B cell (primary cell): ENCODE measurements around the gene HNRNPH2. TPM values are rescaled to one million over a fixed set of nuclear protein-coding genes. Genes with fewer than 3 reads are reported as not detected.

ENCODE experiments used
- ATAC-seq: fragments of 200-7000 bp; cut with Tn5 transposase; one replicate; pipeline ENCODE4 v1.10.0; 2021; ENCODE audit warnings: low read depth, mild to moderate bottlenecking, moderate number of reproducible peaks, moderate library complexity
- CTCF ChIA-PET: fragments of 350-600 bp; sonication (Branson Sonifier 250); formaldehyde crosslinking; loops from one replicate; lab custom pipeline; 2021; ENCODE audit warnings: antibody characterized with exemption, inconsistent platforms; lab: Charles Lee
- POLR2A ChIA-PET: fragments of 350-600 bp; sonication (Branson Sonifier 250); formaldehyde crosslinking; loops from one replicate; lab custom pipeline; 2021; ENCODE audit warnings: antibody characterized with exemption; lab: Charles Lee
- DNase-seq: peaks from one replicate; pipeline ENCODE4 v3.0.0; 2013
- H2AFZ ChIP-seq: 2 replicates; pipeline ENCODE4 v1.6.1; 2012; ENCODE audit warnings: mild to moderate bottlenecking, low read depth, low read length; ENCODE audit not compliant: insufficient read depth, poor library complexity, severe bottlenecking
- H3K27ac ChIP-seq, 2 donors: 1 replicate in 1 of 2; 2 replicates in 1 of 2; pipeline ENCODE4 v1.5.1; 2012 to 2013; ENCODE audit warnings: low read length in 2 of 2, mild to moderate bottlenecking in 2 of 2, moderate library complexity in 1 of 2
- H3K27me3 ChIP-seq, 4 experiments: fragments of 200-600 bp in 1 of 4; sonication (generic) in 1 of 4; replicated peaks in 1 of 4; 1 replicate in 2 of 4; 2 replicates in 2 of 4; pipeline versions ENCODE4 v1.6.1 to v1.7.0; 2013 to 2016; ENCODE audit warnings: low read length in 3 of 4, mild to moderate bottlenecking in 2 of 4, mixed read lengths in 1 of 4, moderate library complexity in 1 of 4; ENCODE audit not compliant: insufficient read depth in 4 of 4, control insufficient read depth in 3 of 4; ENCODE audit errors: control extremely low read depth in 1 of 4
- H3K36me3 ChIP-seq, 2 experiments: replicated peaks in 1 of 2; 1 replicate in 1 of 2; 2 replicates in 1 of 2; pipeline versions ENCODE4 v1.6.1 to v1.7.1; 2013; ENCODE audit warnings: low read length in 1 of 2; ENCODE audit not compliant: insufficient read depth in 2 of 2, control insufficient read depth in 1 of 2; ENCODE audit errors: control extremely low read depth in 1 of 2, extremely low read depth in 1 of 2
- H3K4me1 ChIP-seq, 2 donors: fragments of 200-600 bp in 1 of 2; sonication (generic) in 1 of 2; 1 replicate in 1 of 2; 2 replicates in 1 of 2; pipeline versions ENCODE4 v1.5.1 to v1.6.1; 2013 to 2017; ENCODE audit warnings: low read length in 2 of 2; ENCODE audit not compliant: control insufficient read depth in 2 of 2, insufficient read depth in 2 of 2
- H3K4me2 ChIP-seq: replicated peaks from 2 replicates; pipeline ENCODE3; 2012; ENCODE audit warnings: mild to moderate bottlenecking, low read depth, low read length; ENCODE audit not compliant: poor library complexity, severe bottlenecking
- H3K4me3 ChIP-seq, 5 experiments: fragments of 200-600 bp in 1 of 5; sonication (generic) in 1 of 5; 1 replicate in 3 of 5; 2 replicates in 2 of 5; pipeline versions ENCODE4 v1.5.1 to v1.7.0; 2011 to 2016; ENCODE audit warnings: low read length in 4 of 5, mild to moderate bottlenecking in 4 of 5, low read depth in 2 of 5, control low read depth in 1 of 5, moderate library complexity in 1 of 5; ENCODE audit not compliant: insufficient read depth in 1 of 5; ENCODE audit errors: control extremely low read depth in 1 of 5, extremely low read depth in 1 of 5
- H3K79me2 ChIP-seq: fragments of 200-600 bp; sonication (generic); one replicate; pipeline ENCODE4 v1.6.0; 2016; ENCODE audit warnings: low read length; ENCODE audit not compliant: control insufficient read depth, insufficient read depth
- H3K9ac ChIP-seq: fragments of 200-600 bp; sonication (generic); 2 replicates; pipeline ENCODE4 v1.6.1; 2017; ENCODE audit warnings: mild to moderate bottlenecking, low read length, moderate library complexity
- H3K9me3 ChIP-seq, 3 donors: one replicate each; pipeline versions ENCODE4 v1.6.1 to v1.7.1; 2013; ENCODE audit warnings: low read length in 2 of 3; ENCODE audit not compliant: control insufficient read depth in 2 of 3, insufficient read depth in 1 of 3; ENCODE audit errors: control extremely low read depth in 1 of 3
- H4K20me1 ChIP-seq: 2 replicates; pipeline ENCODE4 v1.6.0; 2012; ENCODE audit warnings: mild to moderate bottlenecking, low read length; ENCODE audit not compliant: insufficient read depth, control insufficient read depth, poor library complexity, severe bottlenecking
- H3K27ac Mint-ChIP-seq: one replicate; pipeline ENCODE4 v1.8.0; 2021; ENCODE audit warnings: mixed read lengths
- H3K27me3 Mint-ChIP-seq: one replicate; pipeline ENCODE4 v1.8.0; 2021; ENCODE audit warnings: mixed read lengths
- H3K4me1 Mint-ChIP-seq: one replicate; pipeline ENCODE4 v1.8.0; 2021; ENCODE audit warnings: mixed read lengths
- H3K4me3 Mint-ChIP-seq: one replicate; pipeline ENCODE4 v1.8.0; 2021; ENCODE audit warnings: mixed read lengths
- H3K9me3 Mint-ChIP-seq: one replicate; pipeline ENCODE4 v1.8.0; 2022; ENCODE audit warnings: mixed read lengths; ENCODE audit not compliant: insufficient read depth
- EZH2 ChIP-seq: IDR thresholded peaks from 2 replicates; pipeline ENCODE4 v1.6.1; 2012; ENCODE audit warnings: borderline replicate concordance, low read depth, mild to moderate bottlenecking, moderate library complexity, low read length; ENCODE audit not compliant: insufficient read depth, poor library complexity, severe bottlenecking
- WGBS: methylation state at CpG from one replicate; pipeline ENCODE4 v1.1.5; 2013; ENCODE audit warnings: missing lambda C conversion rate; ENCODE audit not compliant: insufficient coverage; 5-methylcytosine and 5-hydroxymethylcytosine counted together
- intact Hi-C: fragments of 100-400 bp; cut with micrococcal nuclease; formaldehyde crosslinking; loops from one replicate; pipeline ENCODE4 v1.10.0; 2022
- polyA plus RNA-seq: library from polyadenylated mRNA; depleted of rRNA; stranded (reverse); fragments of >200 nt; gene quantifications from 2 replicates; pipeline ENCODE4 v1.2.3, GENCODE V29; 2012
- total RNA-seq, 2 donors: library from RNA; stranded (reverse); fragments of 120-200 nt in 1 of 2; gene quantifications; 1 replicate in 1 of 2; 2 replicates in 1 of 2; pipeline versions ENCODE4 v1.2.3 to v1.2.4, GENCODE V29; 2013 to 2022
- TF ChIP-seq, protein P1 (sequence below): fragments of 200-600 bp; IDR thresholded peaks from one replicate; pipeline ENCODE4 v1.8.0; 2022; ENCODE audit warnings: antibody characterized with exemption, mild to moderate bottlenecking

The HNRNPH2 gene
- total and polyA plus RNA-seq, 2 donors (not counting 1 experiment from before 2014, with no cell fraction given) = 9.2 to 57.1 TPM

DNA sequence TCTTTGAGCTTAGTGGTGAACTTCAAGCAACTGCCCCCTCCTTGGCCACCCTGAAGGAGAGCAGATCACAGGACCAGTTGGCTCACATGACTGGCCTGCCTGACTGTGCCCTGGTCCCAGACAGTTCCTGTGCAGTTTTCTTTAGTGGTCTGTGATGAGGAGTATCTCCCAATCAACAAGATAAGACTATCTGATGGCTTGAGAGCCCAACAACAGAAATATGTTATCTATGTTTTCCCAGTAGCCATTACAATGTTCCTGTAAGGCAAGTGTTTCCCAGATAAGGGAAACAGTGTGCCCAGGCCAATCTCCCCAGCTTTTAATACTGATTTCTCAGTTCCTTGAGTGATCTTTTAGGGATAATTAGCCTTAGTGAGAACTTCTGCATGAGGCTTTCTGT lies 45.3 kb upstream of the HNRNPH2 start:
- H3K4me3 ChIP-seq = no peak overlapping the region
- H4K20me1 ChIP-seq = peaks cover 7% of the 10 kb centered on the region
- peaks cover 13 to 20% of the 10 kb centered on the region in 2 donors for H3K4me1 ChIP-seq
- H3K27ac ChIP-seq = peak overlapping the region in 1 of 2 donors; percentile 40
- ATAC-seq = no peak
- DNase-seq = no peak
- peaks cover 50% of the 10 kb centered on the region for H3K79me2 ChIP-seq
- H3K4me3 Mint-ChIP-seq = no peak overlapping the region
- H3K36me3 ChIP-seq = peaks cover 5 to 63% of the 10 kb centered on the region in 2 experiments
- peaks cover 22% of the 10 kb centered on the region for H3K4me1 Mint-ChIP-seq
- H3K4me2 ChIP-seq = no peak overlapping the region
- intact Hi-C loops = no loop called here
- H3K27me3 ChIP-seq = no peaks in the 10 kb centered on the region
- TF ChIP-seq EZH2 = no peak
- TF ChIP-seq, protein P1, sequence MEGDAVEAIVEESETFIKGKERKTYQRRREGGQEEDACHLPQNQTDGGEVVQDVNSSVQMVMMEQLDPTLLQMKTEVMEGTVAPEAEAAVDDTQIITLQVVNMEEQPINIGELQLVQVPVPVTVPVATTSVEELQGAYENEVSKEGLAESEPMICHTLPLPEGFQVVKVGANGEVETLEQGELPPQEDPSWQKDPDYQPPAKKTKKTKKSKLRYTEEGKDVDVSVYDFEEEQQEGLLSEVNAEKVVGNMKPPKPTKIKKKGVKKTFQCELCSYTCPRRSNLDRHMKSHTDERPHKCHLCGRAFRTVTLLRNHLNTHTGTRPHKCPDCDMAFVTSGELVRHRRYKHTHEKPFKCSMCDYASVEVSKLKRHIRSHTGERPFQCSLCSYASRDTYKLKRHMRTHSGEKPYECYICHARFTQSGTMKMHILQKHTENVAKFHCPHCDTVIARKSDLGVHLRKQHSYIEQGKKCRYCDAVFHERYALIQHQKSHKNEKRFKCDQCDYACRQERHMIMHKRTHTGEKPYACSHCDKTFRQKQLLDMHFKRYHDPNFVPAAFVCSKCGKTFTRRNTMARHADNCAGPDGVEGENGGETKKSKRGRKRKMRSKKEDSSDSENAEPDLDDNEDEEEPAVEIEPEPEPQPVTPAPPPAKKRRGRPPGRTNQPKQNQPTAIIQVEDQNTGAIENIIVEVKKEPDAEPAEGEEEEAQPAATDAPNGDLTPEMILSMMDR = no peak
- no peak overlapping the region for H3K27ac Mint-ChIP-seq
- H3K27me3 Mint-ChIP-seq = no peaks in the 10 kb centered on the region
- POLR2A ChIA-PET = no interaction called here
- H3K9ac ChIP-seq = no peak overlapping the region
- H3K9me3 ChIP-seq = no peaks in the 10 kb centered on the region
- CTCF ChIA-PET = no interaction called here
- no peak overlapping the region for H2AFZ ChIP-seq
- no peaks in the 10 kb centered on the region for H3K9me3 Mint-ChIP-seq

DNA sequence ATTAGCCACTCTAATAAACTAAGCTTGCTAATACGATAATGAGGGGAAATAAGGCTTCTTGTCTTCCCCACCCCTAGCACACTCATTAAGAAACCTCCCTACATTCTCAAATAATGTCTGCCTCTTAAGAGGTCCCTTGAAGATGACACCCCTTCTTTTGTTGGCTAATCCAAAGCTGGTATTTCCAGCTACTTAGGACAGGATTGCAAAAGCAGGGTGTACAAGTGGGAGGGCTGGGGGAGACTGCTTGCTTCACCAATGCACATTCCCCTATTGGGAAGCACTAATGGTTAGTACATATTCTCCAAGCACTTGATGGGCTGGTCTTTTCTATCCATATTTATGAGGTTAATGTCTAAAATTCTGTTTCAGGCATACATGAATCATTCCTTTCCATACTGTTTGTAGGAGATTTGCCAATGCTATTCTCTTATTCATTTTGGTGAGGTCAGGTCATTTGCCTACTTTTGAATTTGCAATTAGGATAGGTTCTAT lies 42.7 kb upstream of the HNRNPH2 start:
- peaks cover 7% of the 10 kb centered on the region for H4K20me1 ChIP-seq
- Mint-ChIP-seq H3K27ac (no peak overlapping the region), H3K27me3 (no peaks in the 10 kb centered on the region), H3K9me3 (no peaks in the 10 kb centered on the region), H3K4me3 (no peak overlapping the region), H3K4me1 (peaks cover 23% of the 10 kb centered on the region)
- no peak overlapping the region for H3K4me2 ChIP-seq
- ATAC-seq = no peak
- DNase-seq = no peak
- CTCF ChIA-PET = no interaction called here
- H3K79me2 ChIP-seq = peaks cover 60% of the 10 kb centered on the region
- peaks cover 1 to 59% of the 10 kb centered on the region in 2 experiments for H3K36me3 ChIP-seq
- H3K27me3 ChIP-seq = no peaks in the 10 kb centered on the region
- H3K9me3 ChIP-seq = no peaks in the 10 kb centered on the region
- H3K4me3 ChIP-seq = no peak overlapping the region
- peaks cover 27% of the 10 kb centered on the region in 2 donors for H3K4me1 ChIP-seq
- no peak for TF ChIP-seq EZH2
- TF ChIP-seq, protein P1 = no peak
- peak overlapping the region in 1 of 2 donors; percentile 2 for H3K27ac ChIP-seq
- intact Hi-C loops = no loop called here
- no peak overlapping the region for H3K9ac ChIP-seq
- no CpG with 5 or more reads among the region's 1 CpG for WGBS
- H2AFZ ChIP-seq = no peak overlapping the region
- POLR2A ChIA-PET = interaction anchor here (0.5 kb wide), 1 partner anchor 23 kb away, joined by 4 read pairs; no protein-coding TSS in a partner anchor
